Heart left ventricle (tissue), 13 donors: ENCODE results near the gene ARHGEF26.

Experiments used
- POLR2A ChIP-seq, 2 donors: fragments of 450-650 bp; IDR thresholded peaks; one replicate each; pipeline ENCODE4 v1.6.1; 2017; ENCODE audit warnings: antibody characterized with exemption in 2 of 2, mild to moderate bottlenecking in 2 of 2, moderate library complexity in 2 of 2
- TF ChIP-seq, protein P1 (sequence below), 12 donors: fragments of 200-600 bp; sonication (generic) in 4 of 12; IDR thresholded peaks; one replicate each; pipeline versions ENCODE4 v1.5.0 to v1.8.0; 2018 to 2022; ENCODE audit warnings: antibody characterized with exemption in 12 of 12, mild to moderate bottlenecking in 5 of 12
- donor health status: ischemic (EF 13 %, LVEDD 7.1; RV severe dilation, severe dysfunction).
- donor health status: DM: no; HTN: yes; CAD: no.
- donor health status: DM: no; HTN: no; CAD: no.
- donor health status: ischemic (EF 25% LVEDD 6.9; RV normal size, moderate dysfunction).
- donor health status: ischemic (EF 25% LVEDD 5.7; RV mildly dilated, moderate dysfunction).
- donor health status: ischemic (EF 35%, LVEDD 5.7; RV mildly dilated, moderate dysfunction).
- donor health status: nonischemic (EF 11% LVEDD 7.7; RV severe dilation, severe dysfunction).
- donor health status: DM: yes; HTN: yes; CAD: no.
- donor health status: PGD.
- donor health status: ischemic (EF 29% LVEDD 5.4; RV normal size, mild dysfunction).
- donor health status: nonischemic (EF 23%, LVEDD 6.1; RV moderate dilation, normal function).

DNA sequence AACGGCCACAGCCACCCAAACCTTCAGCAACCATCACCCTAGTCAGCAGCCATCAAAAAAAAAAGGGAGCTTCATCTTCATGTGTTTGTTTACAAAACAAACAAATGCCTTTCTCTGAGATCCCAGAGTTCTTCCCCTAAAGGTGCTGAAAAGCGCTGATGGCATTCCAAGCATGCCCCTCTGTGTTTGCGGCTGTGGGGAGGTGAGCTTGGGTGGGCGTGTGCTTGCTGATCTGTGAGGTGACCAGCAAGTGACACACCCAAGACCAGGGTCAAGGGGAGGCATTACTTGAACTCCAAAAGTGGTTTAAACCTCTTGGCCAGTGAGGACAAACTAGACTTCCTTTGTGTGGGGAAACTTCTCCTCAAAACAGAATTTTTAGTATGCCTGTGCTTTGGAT lies 121.6 kb downstream of the ARHGEF26 start:
- no peak for TF ChIP-seq POLR2A (IDR thresholded peaks at IDR 0.05)
- TF ChIP-seq, protein P1, sequence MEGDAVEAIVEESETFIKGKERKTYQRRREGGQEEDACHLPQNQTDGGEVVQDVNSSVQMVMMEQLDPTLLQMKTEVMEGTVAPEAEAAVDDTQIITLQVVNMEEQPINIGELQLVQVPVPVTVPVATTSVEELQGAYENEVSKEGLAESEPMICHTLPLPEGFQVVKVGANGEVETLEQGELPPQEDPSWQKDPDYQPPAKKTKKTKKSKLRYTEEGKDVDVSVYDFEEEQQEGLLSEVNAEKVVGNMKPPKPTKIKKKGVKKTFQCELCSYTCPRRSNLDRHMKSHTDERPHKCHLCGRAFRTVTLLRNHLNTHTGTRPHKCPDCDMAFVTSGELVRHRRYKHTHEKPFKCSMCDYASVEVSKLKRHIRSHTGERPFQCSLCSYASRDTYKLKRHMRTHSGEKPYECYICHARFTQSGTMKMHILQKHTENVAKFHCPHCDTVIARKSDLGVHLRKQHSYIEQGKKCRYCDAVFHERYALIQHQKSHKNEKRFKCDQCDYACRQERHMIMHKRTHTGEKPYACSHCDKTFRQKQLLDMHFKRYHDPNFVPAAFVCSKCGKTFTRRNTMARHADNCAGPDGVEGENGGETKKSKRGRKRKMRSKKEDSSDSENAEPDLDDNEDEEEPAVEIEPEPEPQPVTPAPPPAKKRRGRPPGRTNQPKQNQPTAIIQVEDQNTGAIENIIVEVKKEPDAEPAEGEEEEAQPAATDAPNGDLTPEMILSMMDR (IDR thresholded peaks at IDR 0.05): no peak
